ENCODE results near the gene AKR1B15. TPM values are rescaled to one million over a fixed set of nuclear protein-coding genes. Genes with fewer than 3 reads are reported as not detected.
"Not testable (repeated sequence)": the region's sequence is repeated elsewhere in the genome, so short reads cannot be mapped to it uniquely, and the experiment has no call there.

Gene AKR1B15
- total RNA-seq, 3 donors from 2014 or later: 3.1 to 8.0 TPM; not detected in 1

- ATAC-seq (no peak), DNase-seq (no peak)
- no peak overlapping the region for H3K4me3 ChIP-seq
- TF ChIP-seq CTCF (IDR thresholded peaks at IDR 0.05): no peak
- intact Hi-C loops (cut with DNase I, micrococcal nuclease): no loop called here
- no peaks in the 10 kb centered on the region for H3K4me1 ChIP-seq (ENCODE audit: low read depth)
- no peaks in the 10 kb centered on the region for H3K36me3 ChIP-seq (ENCODE audit: low read depth)
- H3K9me3 ChIP-seq: no peaks in the 10 kb centered on the region
Observed at GRCh38 chr7:134539380-134540004, 9.4 kb upstream of the AKR1B15 start.

GRCh38 chr7:134541501-134542194, 7.3 kb upstream of the AKR1B15 start:
- H3K36me3 ChIP-seq (ENCODE audit: low read depth); H3K9me3 ChIP-seq; ATAC-seq; intact Hi-C loops (cut with DNase I, micrococcal nuclease); H3K4me1 ChIP-seq (ENCODE audit: low read depth); DNase-seq; H3K4me3 ChIP-seq: not testable (repeated sequence)

GRCh38 chr7:134542195-134542771, 6.6 kb upstream of the AKR1B15 start:
- no peak for TF ChIP-seq CTCF (IDR thresholded peaks at IDR 0.05)
- no peaks in the 10 kb centered on the region for H3K9me3 ChIP-seq

GRCh38 chr7:134545380-134545779, 3.5 kb upstream of the AKR1B15 start:
- no peak for DNase-seq
- H3K36me3 ChIP-seq (ENCODE audit: low read depth): no peaks in the 10 kb centered on the region
- intact Hi-C loops (cut with DNase I, micrococcal nuclease): no loop called here
- no peak overlapping the region for H3K4me3 ChIP-seq
- ATAC-seq: no peak
- TF ChIP-seq CTCF (IDR thresholded peaks at IDR 0.05): no peak
- peaks cover 6% of the 10 kb centered on the region for H3K4me1 ChIP-seq (ENCODE audit: low read depth)
- H3K9me3 ChIP-seq: no peaks in the 10 kb centered on the region

More at GRCh38 chr7:134542195-134542771, 6.6 kb upstream of the AKR1B15 start:
- intact Hi-C loops (cut with DNase I, micrococcal nuclease): no loop called here
- no peak for DNase-seq
- Histone ChIP-seq H3K4me1 (ENCODE audit: low read depth) (peaks cover 6% of the 10 kb centered on the region), H3K4me3 (no peak overlapping the region), H3K36me3 (ENCODE audit: low read depth) (no peaks in the 10 kb centered on the region)
- ATAC-seq: no peak

- no peaks in the 10 kb centered on the region for H3K9me3 ChIP-seq
- TF ChIP-seq CTCF (IDR thresholded peaks at IDR 0.05): no peak
Observed at GRCh38 chr7:134545918-134546317, 3.0 kb upstream of the AKR1B15 start.

GRCh38 chr7:134546955-134547354, 2.0 kb upstream of the AKR1B15 start:
- intact Hi-C loops (cut with DNase I, micrococcal nuclease): no loop called here
- H3K36me3 ChIP-seq (ENCODE audit: low read depth): no peaks in the 10 kb centered on the region
- no peaks in the 10 kb centered on the region for H3K9me3 ChIP-seq
- H3K4me1 ChIP-seq (ENCODE audit: low read depth): peaks cover 6% of the 10 kb centered on the region
- no peak for DNase-seq
- ATAC-seq: peak; percentile 53
- H3K4me3 ChIP-seq: no peak overlapping the region
- no peak for TF ChIP-seq CTCF (IDR thresholded peaks at IDR 0.05)

More at GRCh38 chr7:134545918-134546317, 3.0 kb upstream of the AKR1B15 start:
- H3K4me3 ChIP-seq: no peak overlapping the region
- peaks cover 6% of the 10 kb centered on the region for H3K4me1 ChIP-seq (ENCODE audit: low read depth)
- DNase-seq: no peak
- no peak for ATAC-seq
- H3K36me3 ChIP-seq (ENCODE audit: low read depth): no peaks in the 10 kb centered on the region
- intact Hi-C loops (cut with DNase I, micrococcal nuclease): no loop called here
